Natural killer cell (primary cell): ENCODE results near the gene ABHD5. TPM values are rescaled to one million over a fixed set of nuclear protein-coding genes. Genes with fewer than 3 reads are reported as not detected.

Experiments
- ATAC-seq, 3 donors: fragments of 150-1000 bp in 2 of 3; fragments of 200-7000 bp in 1 of 3; cut with Tn5 transposase; 1 replicate in 1 of 3; 2 replicates in 2 of 3; pipeline ENCODE4 v1.10.0; 2021; ENCODE audit warnings: mild to moderate bottlenecking in 2 of 3, moderate library complexity in 2 of 3
- DNase-seq, 2 donors: peaks; one replicate each; pipeline versions ENCODE4 v3.0.0 to v3.0.0-alpha.2; 2013 to 2021; ENCODE audit warnings: mixed read lengths in 1 of 2
- H3K27ac ChIP-seq: one replicate; pipeline ENCODE4 v1.5.1; 2013; ENCODE audit warnings: mild to moderate bottlenecking, low read length
- H3K27me3 ChIP-seq: one replicate; pipeline ENCODE4 v1.6.1; 2013; ENCODE audit warnings: low read length; ENCODE audit not compliant: control insufficient read depth, insufficient read depth
- H3K36me3 ChIP-seq: one replicate; pipeline ENCODE4 v1.6.1; 2013; ENCODE audit warnings: low read length; ENCODE audit not compliant: control insufficient read depth, insufficient read depth
- H3K4me1 ChIP-seq: one replicate; pipeline ENCODE4 v1.6.1; 2013; ENCODE audit warnings: low read length; ENCODE audit not compliant: control insufficient read depth, insufficient read depth
- H3K4me3 ChIP-seq: one replicate; pipeline ENCODE4 v1.5.1; 2013; ENCODE audit warnings: low read length
- H3K9me3 ChIP-seq: one replicate; pipeline ENCODE4 v1.6.1; 2013; ENCODE audit warnings: low read length; ENCODE audit not compliant: control insufficient read depth, insufficient read depth
- H3K27ac Mint-ChIP-seq, 2 donors: one replicate each; pipeline ENCODE4 v1.8.0; 2022; ENCODE audit warnings: mild to moderate bottlenecking in 2 of 2, mixed read lengths in 2 of 2, moderate library complexity in 1 of 2
- H3K27me3 Mint-ChIP-seq, 2 donors: one replicate each; pipeline ENCODE4 v1.8.0; 2022; ENCODE audit warnings: low read depth in 2 of 2, mixed read lengths in 2 of 2
- H3K36me3 Mint-ChIP-seq: one replicate; pipeline ENCODE4 v1.8.0; 2022; ENCODE audit warnings: mixed read lengths
- H3K4me1 Mint-ChIP-seq, 2 donors: one replicate each; pipeline ENCODE4 v1.8.0; 2022; ENCODE audit warnings: mixed read lengths in 2 of 2
- H3K4me3 Mint-ChIP-seq: one replicate; pipeline ENCODE4 v1.8.0; 2022; ENCODE audit warnings: mild to moderate bottlenecking, moderate library complexity, mixed read lengths
- H3K9me3 Mint-ChIP-seq, 2 donors: one replicate each; pipeline ENCODE4 v1.8.0; 2022; ENCODE audit warnings: mixed read lengths in 2 of 2
- WGBS: methylation state at CpG from one replicate; pipeline ENCODE4 v1.1.7; 2013; ENCODE audit warnings: missing lambda C conversion rate; ENCODE audit not compliant: insufficient coverage; 5-methylcytosine and 5-hydroxymethylcytosine counted together
- intact Hi-C: fragments of 100-400 bp; cut with micrococcal nuclease; formaldehyde crosslinking; loops from one replicate; pipeline ENCODE4 v1.14.2; 2022
- total RNA-seq, 4 donors: library from RNA; stranded (reverse); fragments of 120-200 nt in 1 of 4; gene quantifications; one replicate each; pipeline versions ENCODE4 v1.2.3 to v1.2.4, GENCODE V29; 2013 to 2022
- TF ChIP-seq, protein P1 (sequence below): fragments of 200-600 bp; IDR thresholded peaks from one replicate; pipeline ENCODE4 v1.8.0; 2022; ENCODE audit warnings: antibody characterized with exemption

Gene ABHD5
- total RNA-seq, 3 donors from 2014 or later (not counting 1 experiment from before 2014, with no cell fraction given) = 14.1 to 58.6 (median 16.6) TPM

- Mint-ChIP-seq H3K27ac (no peak overlapping the region), H3K27me3 (no peaks in the 10 kb centered on the region), H3K9me3 (no peaks in the 10 kb centered on the region), H3K4me1 (no peaks in the 10 kb centered on the region), H3K36me3 (no peaks in the 10 kb centered on the region), H3K4me3 (no peak overlapping the region)
- Histone ChIP-seq H3K36me3 (no peaks in the 10 kb centered on the region), H3K9me3 (no peaks in the 10 kb centered on the region), H3K27ac (no peak overlapping the region), H3K4me1 (no peaks in the 10 kb centered on the region), H3K27me3 (no peaks in the 10 kb centered on the region), H3K4me3 (no peak overlapping the region)
- intact Hi-C loops = no loop called here
- TF ChIP-seq, protein P1, sequence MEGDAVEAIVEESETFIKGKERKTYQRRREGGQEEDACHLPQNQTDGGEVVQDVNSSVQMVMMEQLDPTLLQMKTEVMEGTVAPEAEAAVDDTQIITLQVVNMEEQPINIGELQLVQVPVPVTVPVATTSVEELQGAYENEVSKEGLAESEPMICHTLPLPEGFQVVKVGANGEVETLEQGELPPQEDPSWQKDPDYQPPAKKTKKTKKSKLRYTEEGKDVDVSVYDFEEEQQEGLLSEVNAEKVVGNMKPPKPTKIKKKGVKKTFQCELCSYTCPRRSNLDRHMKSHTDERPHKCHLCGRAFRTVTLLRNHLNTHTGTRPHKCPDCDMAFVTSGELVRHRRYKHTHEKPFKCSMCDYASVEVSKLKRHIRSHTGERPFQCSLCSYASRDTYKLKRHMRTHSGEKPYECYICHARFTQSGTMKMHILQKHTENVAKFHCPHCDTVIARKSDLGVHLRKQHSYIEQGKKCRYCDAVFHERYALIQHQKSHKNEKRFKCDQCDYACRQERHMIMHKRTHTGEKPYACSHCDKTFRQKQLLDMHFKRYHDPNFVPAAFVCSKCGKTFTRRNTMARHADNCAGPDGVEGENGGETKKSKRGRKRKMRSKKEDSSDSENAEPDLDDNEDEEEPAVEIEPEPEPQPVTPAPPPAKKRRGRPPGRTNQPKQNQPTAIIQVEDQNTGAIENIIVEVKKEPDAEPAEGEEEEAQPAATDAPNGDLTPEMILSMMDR = no peak
- DNase-seq (no peak), ATAC-seq (no peak)
- 98% methylated on average over 6 of the region's 6 CpGs for WGBS
Measured at GRCh38 chr3:43732747-43733425, 42.1 kb downstream of the ABHD5 start.

GRCh38 chr3:43733459-43734384 lies 43.0 kb downstream of the ABHD5 start:
- DNase-seq (no peak), ATAC-seq (no peak)
- Histone ChIP-seq H3K4me3 (no peak overlapping the region), H3K9me3 (no peaks in the 10 kb centered on the region), H3K4me1 (no peaks in the 10 kb centered on the region), H3K27me3 (no peaks in the 10 kb centered on the region), H3K36me3 (no peaks in the 10 kb centered on the region), H3K27ac (no peak overlapping the region)
- Mint-ChIP-seq H3K27ac (no peak overlapping the region), H3K36me3 (no peaks in the 10 kb centered on the region), H3K27me3 (no peaks in the 10 kb centered on the region), H3K4me3 (no peak overlapping the region), H3K4me1 (no peaks in the 10 kb centered on the region), H3K9me3 (no peaks in the 10 kb centered on the region)
- TF ChIP-seq, protein P1 = no peak
- intact Hi-C loops = no loop called here
- 92% methylated on average over 4 of the region's 6 CpGs for WGBS

- H3K27ac ChIP-seq = no peak overlapping the region
- Mint-ChIP-seq H3K4me3 (no peak overlapping the region), H3K4me1 (no peaks in the 10 kb centered on the region), H3K27me3 (no peaks in the 10 kb centered on the region), H3K27ac (no peak overlapping the region), H3K36me3 (no peaks in the 10 kb centered on the region), H3K9me3 (no peaks in the 10 kb centered on the region)
- DNase-seq (no peak), ATAC-seq (no peak)
- intact Hi-C loops = no loop called here
- TF ChIP-seq, protein P1 = no peak
- H3K4me1 ChIP-seq = no peaks in the 10 kb centered on the region
- H3K4me3 ChIP-seq = no peak overlapping the region
- no peaks in the 10 kb centered on the region for H3K36me3 ChIP-seq
- no peaks in the 10 kb centered on the region for H3K9me3 ChIP-seq
- 92% methylated on average over 1 of the region's 2 CpGs for WGBS
- no peaks in the 10 kb centered on the region for H3K27me3 ChIP-seq
Measured at GRCh38 chr3:43734685-43735084, 43.9 kb downstream of the ABHD5 start.
